Neural progenitor cell (in vitro differentiated cells): ENCODE measurements around the gene TOX2.

ENCODE experiments used
- EZH2 ChIP-seq: fragments of 200-600 bp; sonication (generic); IDR thresholded peaks from 2 replicates; pipeline ENCODE4 v1.6.1; 2017; ENCODE audit warnings: antibody characterized with exemption, mild to moderate bottlenecking, moderate library complexity
- EZH2phosphoT487 ChIP-seq: fragments of 200-600 bp; sonication (generic); IDR thresholded peaks from 2 replicates; pipeline ENCODE4 v1.6.1; 2017; ENCODE audit warnings: antibody characterized with exemption
- TF ChIP-seq, protein P1 (sequence below): fragments of 200-600 bp; sonication (generic); IDR thresholded peaks from 2 replicates; pipeline ENCODE4 v1.5.1; 2017; ENCODE audit warnings: antibody characterized with exemption, mild to moderate bottlenecking

DNA sequence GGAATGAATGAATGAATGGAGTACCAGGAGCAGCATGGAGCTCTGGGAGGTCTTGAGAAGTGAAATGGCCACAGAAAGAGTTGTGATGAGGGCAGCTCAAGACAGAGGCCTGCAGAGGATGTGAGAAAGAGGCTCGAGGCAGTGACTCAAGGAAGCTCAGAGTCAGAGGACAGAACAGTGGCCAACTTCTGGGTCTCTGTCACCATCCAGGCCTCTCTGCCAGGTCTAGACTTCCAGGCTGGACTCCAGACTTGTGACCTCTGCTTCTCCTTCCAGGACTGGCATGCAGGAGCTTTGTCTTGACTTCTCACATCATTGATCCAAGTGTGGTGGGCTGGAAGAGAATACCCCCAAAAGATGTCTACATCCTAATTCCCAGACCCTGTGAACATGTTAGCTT, 119.8 kb downstream of the TOX2 start:
- TF ChIP-seq EZH2 (no peak), EZH2phosphoT487 (no peak)
- TF ChIP-seq, protein P1, sequence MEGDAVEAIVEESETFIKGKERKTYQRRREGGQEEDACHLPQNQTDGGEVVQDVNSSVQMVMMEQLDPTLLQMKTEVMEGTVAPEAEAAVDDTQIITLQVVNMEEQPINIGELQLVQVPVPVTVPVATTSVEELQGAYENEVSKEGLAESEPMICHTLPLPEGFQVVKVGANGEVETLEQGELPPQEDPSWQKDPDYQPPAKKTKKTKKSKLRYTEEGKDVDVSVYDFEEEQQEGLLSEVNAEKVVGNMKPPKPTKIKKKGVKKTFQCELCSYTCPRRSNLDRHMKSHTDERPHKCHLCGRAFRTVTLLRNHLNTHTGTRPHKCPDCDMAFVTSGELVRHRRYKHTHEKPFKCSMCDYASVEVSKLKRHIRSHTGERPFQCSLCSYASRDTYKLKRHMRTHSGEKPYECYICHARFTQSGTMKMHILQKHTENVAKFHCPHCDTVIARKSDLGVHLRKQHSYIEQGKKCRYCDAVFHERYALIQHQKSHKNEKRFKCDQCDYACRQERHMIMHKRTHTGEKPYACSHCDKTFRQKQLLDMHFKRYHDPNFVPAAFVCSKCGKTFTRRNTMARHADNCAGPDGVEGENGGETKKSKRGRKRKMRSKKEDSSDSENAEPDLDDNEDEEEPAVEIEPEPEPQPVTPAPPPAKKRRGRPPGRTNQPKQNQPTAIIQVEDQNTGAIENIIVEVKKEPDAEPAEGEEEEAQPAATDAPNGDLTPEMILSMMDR, result no peak
